RWPE1 (cell line): ENCODE results near the gene DNMBP.

Experiments used
- CTCF ChIA-PET: fragments of 350-600 bp; sonication (Branson Sonifier 250); formaldehyde crosslinking; extraction: SDS; loops from one replicate; lab custom pipeline; 2021; lab: Yijun Ruan, JAX
- POLR2A ChIA-PET: fragments of 400-600 bp; formaldehyde crosslinking; extraction: SDS; loops from one replicate; lab custom pipeline; 2020; ENCODE audit warnings: antibody characterized with exemption; ENCODE audit not compliant: low non-redundant PET; lab: Yijun Ruan, JAX
- DNase-seq: peaks from one replicate; pipeline ENCODE4 v3.0.0; 2012; ENCODE audit warnings: low spot score
- H3K27ac ChIP-seq: fragments of 450-650 bp; 2 replicates; pipeline ENCODE4 v1.5.1; 2017
- CTCF ChIP-seq: fragments of 450-650 bp; conservative IDR thresholded peaks from 2 replicates; pipeline ENCODE4 v1.5.1; 2017; ENCODE audit warnings: low read depth, mild to moderate bottlenecking

DNMBP gene

GRCh38 chr10:99860466-99860865 is 149.3 kb downstream of the DNMBP start:
- TF ChIP-seq CTCF, result no peak
- DNase-seq, result no peak
- ChIA-PET CTCF (interaction anchor here (0.7 to 0.8 kb wide), 2 partner anchors 9 to 19 kb away, joined by 3 to 4 read pairs; no protein-coding TSS in a partner anchor), POLR2A (no interaction called here)
- no peak overlapping the region for H3K27ac ChIP-seq

- H3K27ac ChIP-seq, result no peak overlapping the region
- DNase-seq, result no peak
- peak; percentile 23; the same call in 1 of the 2 replicates for TF ChIP-seq CTCF
- POLR2A ChIA-PET, result no interaction called here
- CTCF ChIA-PET, result interaction anchor here (0.6 to 1.3 kb wide), 6 partner anchors 12 to 381 kb away, joined by 3 to 7 read pairs (median 4); no protein-coding TSS in a partner anchor
These were observed 150.2 kb downstream of the DNMBP start for GRCh38 chr10:99859585-99859984.

DNA sequence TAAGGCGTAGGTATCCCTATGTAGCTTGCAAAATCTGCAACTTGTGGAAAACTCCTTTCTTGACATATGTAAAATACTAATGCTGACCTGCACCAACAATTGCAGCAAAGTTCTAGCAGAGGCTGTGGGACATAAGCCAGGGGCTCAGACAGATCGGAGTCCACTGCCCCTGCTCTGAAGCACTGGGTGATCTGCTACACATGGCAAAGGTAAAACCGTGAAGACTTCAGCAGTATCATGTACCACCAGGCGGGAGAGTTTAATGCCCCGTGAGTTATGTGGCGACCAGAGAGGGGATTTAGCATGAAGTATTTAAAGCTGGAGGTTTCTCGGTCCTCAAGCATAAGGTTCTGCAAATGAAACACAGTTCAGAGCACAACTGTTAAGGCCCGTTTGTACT is 150.9 kb downstream of the DNMBP start:
- H3K27ac ChIP-seq, result no peak overlapping the region
- no peak for TF ChIP-seq CTCF
- DNase-seq, result no peak
- CTCF ChIA-PET, result interaction anchor here (1.0 to 1.3 kb wide), 3 partner anchors 13 to 187 kb away, joined by 3 to 7 read pairs (median 4); no protein-coding TSS in a partner anchor
- POLR2A ChIA-PET, result no interaction called here

- no peak for TF ChIP-seq CTCF
- CTCF ChIA-PET, result interaction anchor here (0.7 to 1.5 kb wide), 3 partner anchors 10 to 11 kb away, joined by 4 to 6 read pairs (median 5); no protein-coding TSS in a partner anchor
- no peak for DNase-seq
- no peak overlapping the region for H3K27ac ChIP-seq
- POLR2A ChIA-PET, result no interaction called here
These were observed 154.2 kb downstream of the DNMBP start for GRCh38 chr10:99855479-99856071.

DNA sequence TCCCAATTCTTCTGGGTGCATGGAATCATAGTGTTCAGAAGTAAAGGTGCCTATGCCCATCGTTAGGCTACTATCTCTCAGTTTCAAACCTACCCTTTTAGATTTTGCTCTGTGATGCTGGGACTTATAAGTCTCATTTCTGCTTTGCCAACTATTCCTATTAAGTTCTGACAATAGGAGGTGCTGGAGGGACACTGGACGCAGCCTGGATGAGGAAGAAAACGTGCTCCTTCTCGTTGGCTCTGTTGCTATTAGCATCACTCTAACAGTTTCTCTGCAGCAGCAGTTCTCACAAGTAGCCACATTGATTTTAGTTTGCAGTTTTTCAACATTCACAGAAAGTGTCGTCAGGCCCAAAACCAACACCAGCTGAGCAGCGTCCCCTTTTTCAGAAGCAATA is 154.9 kb downstream of the DNMBP start:
- ChIA-PET CTCF (interaction anchor here (0.7 to 1.5 kb wide), 2 partner anchors 9 to 11 kb away, joined by 4 to 5 read pairs; no protein-coding TSS in a partner anchor), POLR2A (no interaction called here)
- DNase-seq, result no peak

DNA sequence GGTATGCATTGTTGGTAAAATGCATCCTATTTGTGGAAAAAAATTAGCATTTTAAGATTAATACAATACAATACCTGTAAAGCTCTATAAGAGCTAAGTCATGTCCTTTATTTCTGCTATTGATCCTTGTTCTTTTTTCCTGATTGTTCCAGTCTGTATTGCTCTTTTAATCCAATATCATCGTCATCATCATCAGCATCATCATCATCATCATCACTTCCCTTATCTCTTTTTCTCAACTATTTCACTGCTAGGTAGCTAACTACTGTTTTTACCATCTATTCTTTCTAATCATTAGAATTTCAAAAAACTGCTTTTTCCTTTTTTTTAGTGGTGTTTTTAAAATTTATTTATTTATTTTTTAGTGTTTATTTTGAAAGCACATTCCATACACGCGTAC is 156.1 kb downstream of the DNMBP start:
- POLR2A ChIA-PET, result no interaction called here
- no peak overlapping the region for H3K27ac ChIP-seq
- no peak for DNase-seq
- TF ChIP-seq CTCF, result no peak
- CTCF ChIA-PET, result interaction anchor here (0.7 to 1.1 kb wide), 3 partner anchors 192 to 1308 kb away, joined by 3 to 4 read pairs (median 4); no protein-coding TSS in a partner anchor

More for the DNA sequence above, 154.9 kb downstream of the DNMBP start:
- no peak overlapping the region for H3K27ac ChIP-seq
- no peak for TF ChIP-seq CTCF
